ENCODE data around the gene HMX1.

Gene HMX1

DNA sequence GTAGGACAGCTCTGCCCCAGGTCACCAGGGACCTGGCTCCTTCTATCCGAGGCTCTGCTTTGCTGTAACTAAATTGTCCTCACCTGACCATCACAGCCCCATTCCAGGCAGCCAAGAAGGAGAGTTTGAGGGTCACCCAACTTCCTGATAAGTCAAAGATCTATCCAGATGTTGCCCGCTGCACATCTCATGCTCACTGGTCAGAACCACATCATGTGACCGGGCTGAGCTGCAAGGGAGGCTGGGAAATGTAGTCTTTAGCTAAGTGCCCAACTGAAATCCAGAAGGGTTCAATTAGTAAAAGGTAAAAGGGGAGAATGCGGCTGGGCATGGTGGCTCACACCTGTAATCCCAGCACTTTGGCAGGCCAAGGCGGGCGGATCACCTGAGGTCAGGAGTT lies 18.4 kb downstream of the HMX1 start:
- no peaks in the 10 kb centered on the region for H3K36me3 ChIP-seq
- H3K27me3 ChIP-seq, result peaks cover 0 to 95% of the 10 kb centered on the region in 2 donors
- no peak overlapping the region for H3K27ac ChIP-seq
- TF ChIP-seq CTCF (IDR thresholded peaks at IDR 0.05), result no peak
- peaks cover 0 to 17% (median 16%) of the 10 kb centered on the region in 4 donors for H3K4me1 ChIP-seq
- intact Hi-C loops (cut with DNase I; ENCODE audit: low total_unique reads), result no loop called here
- no peak for DNase-seq
- no peak overlapping the region for H3K4me3 ChIP-seq
- H3K9me3 ChIP-seq, result peaks cover 0 to 11% (median 3%) of the 10 kb centered on the region in 3 donors

- intact Hi-C loops (cut with DNase I; ENCODE audit: low total_unique reads), result no loop called here
- no peak for TF ChIP-seq CTCF (IDR thresholded peaks at IDR 0.05)
- H3K36me3 ChIP-seq, result no peaks in the 10 kb centered on the region
- peaks cover 0 to 85% of the 10 kb centered on the region in 2 donors for H3K27me3 ChIP-seq
- no peak overlapping the region for H3K4me3 ChIP-seq
- DNase-seq, result no peak
- peaks cover 0 to 6% (median 5%) of the 10 kb centered on the region in 4 donors for H3K4me1 ChIP-seq
- H3K9me3 ChIP-seq, result peaks cover 0 to 11% (median 3%) of the 10 kb centered on the region in 3 donors
- H3K27ac ChIP-seq, result no peak overlapping the region
Measured at GRCh38 chr4:8852118-8852704, 19.4 kb downstream of the HMX1 start.

DNA sequence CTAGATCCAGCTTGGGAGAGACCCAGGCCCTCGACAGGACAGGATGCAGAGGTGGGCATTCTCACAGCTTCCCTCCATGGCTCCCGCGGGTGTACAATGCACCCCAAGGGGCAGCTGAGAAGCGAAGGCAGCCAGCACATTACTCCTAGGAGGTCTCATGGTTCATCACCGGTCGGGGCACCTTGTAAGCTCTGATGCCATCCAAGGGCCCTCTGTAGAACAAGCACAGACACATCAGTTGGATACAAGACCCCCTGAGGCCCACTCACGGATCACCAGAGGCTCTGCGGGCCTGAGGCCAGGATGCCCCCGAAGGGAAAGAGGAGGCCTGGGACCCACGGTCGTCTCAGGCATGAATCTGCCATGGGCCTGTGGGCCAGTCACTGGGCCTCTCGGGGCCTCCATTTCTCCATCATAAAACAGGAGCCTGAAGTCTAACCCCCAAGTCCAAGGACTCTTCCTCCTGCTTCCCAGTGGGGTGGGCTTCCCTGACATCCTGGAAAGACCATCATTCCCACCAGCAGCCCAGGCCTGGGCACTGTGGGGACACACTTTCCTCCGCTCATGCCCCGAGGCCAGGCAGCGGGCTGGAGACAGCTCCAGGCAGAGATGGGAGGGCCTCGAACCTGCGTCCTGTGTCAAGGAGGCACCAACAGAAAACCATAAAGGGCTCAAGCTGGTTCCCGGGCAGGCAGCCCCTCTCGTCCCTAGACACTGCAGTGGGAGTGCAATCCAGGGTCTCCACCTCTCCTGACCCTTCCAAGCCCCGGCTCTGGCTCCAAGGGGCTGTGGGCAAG lies 20.1 kb downstream of the HMX1 start:
- no peak for DNase-seq
- intact Hi-C loops (cut with DNase I; ENCODE audit: low total_unique reads), result no loop called here
- H3K4me3 ChIP-seq, result no peak overlapping the region
- no peak overlapping the region for H3K27ac ChIP-seq
- H3K27me3 ChIP-seq, result peaks cover 0 to 84% of the 10 kb centered on the region in 2 donors
- H3K4me1 ChIP-seq, result no peaks in the 10 kb centered on the region
- no peak for TF ChIP-seq CTCF (IDR thresholded peaks at IDR 0.05)
- H3K9me3 ChIP-seq, result peaks cover 0 to 11% (median 3%) of the 10 kb centered on the region in 3 donors
- H3K36me3 ChIP-seq, result no peaks in the 10 kb centered on the region

GRCh38 chr4:8850830-8851188 lies 20.8 kb downstream of the HMX1 start:
- no peak for DNase-seq
- TF ChIP-seq CTCF (IDR thresholded peaks at IDR 0.05), result no peak
- Histone ChIP-seq H3K36me3 (no peaks in the 10 kb centered on the region), H3K27ac (no peak overlapping the region), H3K9me3 (peaks cover 0 to 11% (median 3%) of the 10 kb centered on the region in 3 donors), H3K27me3 (peaks cover 0 to 80% of the 10 kb centered on the region in 2 donors), H3K4me3 (no peak overlapping the region), H3K4me1 (no peaks in the 10 kb centered on the region)
- intact Hi-C loops (cut with DNase I; ENCODE audit: low total_unique reads), result no loop called here

DNA sequence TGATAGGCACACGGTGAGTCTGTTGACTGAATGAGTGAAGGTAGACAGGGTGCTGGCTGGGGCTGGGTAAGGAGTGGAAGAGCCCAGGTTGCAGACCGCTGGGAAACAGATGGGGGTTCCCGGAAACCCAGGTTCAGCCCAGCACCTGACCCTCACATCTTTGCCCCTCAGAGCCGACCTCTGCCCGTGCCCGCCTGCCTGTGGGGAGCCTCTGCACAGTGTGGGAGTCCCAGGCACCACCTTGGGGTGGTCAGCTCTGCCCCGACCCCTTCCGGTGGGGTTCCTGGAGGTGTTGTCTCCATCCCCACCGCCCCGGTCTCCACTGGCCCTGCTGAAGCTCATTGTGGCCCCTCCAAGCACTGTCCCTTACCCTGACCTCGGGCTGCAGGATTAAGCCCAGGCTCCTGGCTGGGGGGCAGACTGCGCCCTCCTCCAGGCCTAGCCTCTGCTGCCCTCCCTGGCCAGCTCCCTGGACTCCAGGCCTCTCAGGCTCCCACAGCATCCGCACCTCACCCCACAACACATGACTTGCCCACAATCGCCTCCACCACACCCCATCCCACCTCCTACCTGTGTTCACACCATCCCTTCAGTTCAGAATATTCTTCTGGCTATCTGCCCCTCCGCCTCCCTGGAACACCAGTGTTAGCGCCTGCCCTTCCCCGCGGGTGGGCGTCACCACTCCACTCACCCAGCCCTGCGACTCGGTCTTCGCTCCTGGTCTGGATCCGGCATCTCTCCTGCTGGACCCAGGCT lies 21.4 kb downstream of the HMX1 start:
- no peaks in the 10 kb centered on the region for H3K4me1 ChIP-seq
- H3K9me3 ChIP-seq, result peaks cover 0 to 11% (median 3%) of the 10 kb centered on the region in 3 donors
- no peak overlapping the region for H3K4me3 ChIP-seq
- H3K27ac ChIP-seq, result no peak overlapping the region
- no peaks in the 10 kb centered on the region for H3K36me3 ChIP-seq
- no peak for TF ChIP-seq CTCF (IDR thresholded peaks at IDR 0.05)
- peaks cover 0 to 78% of the 10 kb centered on the region in 2 donors for H3K27me3 ChIP-seq
- intact Hi-C loops (cut with DNase I; ENCODE audit: low total_unique reads), result no loop called here
- DNase-seq, result peak in 1 of 2 donors; percentile 53

Measured in tibial artery (tissue), 4 donors.